ENCODE results near the gene PACC1. TPM values are rescaled to one million over a fixed set of nuclear protein-coding genes. Genes with fewer than 3 reads are reported as not detected.

The PACC1 gene
- total RNA-seq, 4 donors from 2014 or later: 3.3 to 33.2 (median 11.4) TPM

DNA sequence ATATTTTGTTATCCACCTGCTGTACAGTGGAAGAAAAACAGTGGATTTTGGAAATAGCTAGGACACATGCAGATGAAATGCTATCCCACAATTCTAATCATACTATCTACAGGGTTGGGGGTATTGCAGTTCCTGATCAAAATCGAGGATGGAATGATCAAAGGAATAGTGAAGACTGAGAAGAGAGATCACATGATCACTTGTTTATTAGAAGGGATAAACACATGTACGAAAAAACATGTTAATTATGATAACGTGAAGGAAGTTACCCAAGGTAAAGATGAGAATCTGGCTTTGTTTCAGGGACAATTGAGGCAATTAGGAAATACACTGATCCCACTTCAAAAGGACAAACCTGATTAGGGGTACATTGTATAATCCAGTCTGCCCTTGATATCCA is 9.2 kb upstream of the PACC1 start:
- TF ChIP-seq EP300 (IDR thresholded peaks at IDR 0.05): no peak
- TF ChIP-seq, protein P1, sequence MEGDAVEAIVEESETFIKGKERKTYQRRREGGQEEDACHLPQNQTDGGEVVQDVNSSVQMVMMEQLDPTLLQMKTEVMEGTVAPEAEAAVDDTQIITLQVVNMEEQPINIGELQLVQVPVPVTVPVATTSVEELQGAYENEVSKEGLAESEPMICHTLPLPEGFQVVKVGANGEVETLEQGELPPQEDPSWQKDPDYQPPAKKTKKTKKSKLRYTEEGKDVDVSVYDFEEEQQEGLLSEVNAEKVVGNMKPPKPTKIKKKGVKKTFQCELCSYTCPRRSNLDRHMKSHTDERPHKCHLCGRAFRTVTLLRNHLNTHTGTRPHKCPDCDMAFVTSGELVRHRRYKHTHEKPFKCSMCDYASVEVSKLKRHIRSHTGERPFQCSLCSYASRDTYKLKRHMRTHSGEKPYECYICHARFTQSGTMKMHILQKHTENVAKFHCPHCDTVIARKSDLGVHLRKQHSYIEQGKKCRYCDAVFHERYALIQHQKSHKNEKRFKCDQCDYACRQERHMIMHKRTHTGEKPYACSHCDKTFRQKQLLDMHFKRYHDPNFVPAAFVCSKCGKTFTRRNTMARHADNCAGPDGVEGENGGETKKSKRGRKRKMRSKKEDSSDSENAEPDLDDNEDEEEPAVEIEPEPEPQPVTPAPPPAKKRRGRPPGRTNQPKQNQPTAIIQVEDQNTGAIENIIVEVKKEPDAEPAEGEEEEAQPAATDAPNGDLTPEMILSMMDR (IDR thresholded peaks at IDR 0.05): no peak
- TF ChIP-seq POLR2A (IDR thresholded peaks at IDR 0.05): no peak
- Histone ChIP-seq H3K4me3 (no peak overlapping the region), H3K36me3 (no peaks in the 10 kb centered on the region), H3K27me3 (no peaks in the 10 kb centered on the region), H3K27ac (no peak overlapping the region), H3K4me1 (no peaks in the 10 kb centered on the region), H3K9me3 (no peaks in the 10 kb centered on the region)
- no peak for DNase-seq (ENCODE audit: low spot score in 2 of 2)
- WGBS, 2 donors: 69 to 73% methylated on average over 3 of the region's 3 CpGs

DNA sequence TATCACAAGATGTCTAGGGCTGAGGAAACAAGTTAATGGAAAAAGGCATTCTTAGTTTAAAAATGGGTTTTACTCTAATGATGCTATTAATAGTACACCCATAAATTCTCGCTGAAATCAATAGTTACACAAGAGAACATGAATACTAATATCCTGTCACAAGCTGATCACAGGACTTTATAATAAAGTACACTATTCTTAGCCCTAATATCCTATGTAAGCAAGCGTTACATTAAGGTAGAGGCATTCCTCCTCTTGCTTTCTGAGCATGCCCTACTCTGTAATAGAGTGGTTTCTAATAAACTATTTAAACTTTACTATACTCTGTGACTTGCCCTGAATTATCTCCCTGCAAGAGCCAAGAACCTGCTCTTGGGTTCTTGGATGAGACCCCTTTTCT is 6.5 kb upstream of the PACC1 start:
- Histone ChIP-seq H3K4me1 (no peaks in the 10 kb centered on the region), H3K4me3 (no peak overlapping the region), H3K27ac (no peak overlapping the region), H3K9me3 (no peaks in the 10 kb centered on the region), H3K27me3 (no peaks in the 10 kb centered on the region), H3K36me3 (no peaks in the 10 kb centered on the region)
- WGBS, 2 donors: 78 to 82% methylated on average over 2 of the region's 2 CpGs
- DNase-seq (ENCODE audit: low spot score in 2 of 2): no peak
- TF ChIP-seq, protein P1 (IDR thresholded peaks at IDR 0.05): no peak
- no peak for TF ChIP-seq EP300 (IDR thresholded peaks at IDR 0.05)
- TF ChIP-seq POLR2A (IDR thresholded peaks at IDR 0.05): no peak

DNA sequence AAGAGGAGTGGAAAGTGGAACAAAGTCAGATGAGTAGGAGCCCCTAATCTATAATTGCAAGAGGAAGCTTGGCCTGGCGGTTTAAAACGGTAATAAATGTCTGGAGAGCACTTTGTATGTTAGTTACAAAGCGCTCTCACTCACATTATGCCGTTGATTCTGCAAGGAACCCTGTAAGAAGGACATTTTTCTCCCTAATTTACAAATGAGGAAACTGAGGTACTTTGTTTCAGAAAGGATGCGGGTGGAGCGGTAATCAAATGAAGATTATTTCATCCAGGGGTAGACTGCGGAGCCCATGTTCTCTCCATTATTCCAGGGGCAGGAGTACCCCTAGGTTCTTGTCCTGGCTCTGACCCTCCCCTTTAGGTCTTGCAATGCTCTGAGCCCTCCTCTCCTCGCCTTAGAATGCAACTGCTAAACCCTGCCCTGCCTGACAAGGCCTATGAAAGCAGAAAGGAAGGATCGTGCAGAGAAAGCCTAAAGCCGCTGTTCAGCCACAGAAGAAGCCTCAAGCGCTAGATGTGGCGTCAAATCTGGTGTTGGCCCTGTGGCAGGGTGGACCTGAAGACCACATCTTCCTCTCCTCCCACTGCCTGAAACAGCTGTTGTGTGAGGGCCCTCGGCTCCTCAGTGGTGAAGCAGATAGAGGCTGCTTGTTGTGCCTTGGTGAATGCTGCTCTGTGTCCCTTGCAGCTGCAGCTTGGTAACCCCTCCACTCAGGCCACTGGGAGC is 588 bp upstream of the PACC1 start:
- peak overlapping the region; percentile 67 to 93 (median 80) for H3K4me3 ChIP-seq
- 57 to 64% methylated on average over 12 to 13 of the region's 13 CpGs for whole genome bisulfite sequencing, 2 donors
- H3K36me3 ChIP-seq: peaks cover 0 to 12% (median 0%) of the 10 kb centered on the region in 3 donors
- DNase-seq (ENCODE audit: low spot score in 2 of 2): no peak
- H3K4me1 ChIP-seq: peaks cover 0 to 11% (median 4%) of the 10 kb centered on the region in 4 donors
- H3K27ac ChIP-seq: peak overlapping the region in 3 of 4 donors; percentile 50 to 73 (median 72)
- no peaks in the 10 kb centered on the region for H3K27me3 ChIP-seq
- H3K9me3 ChIP-seq: no peaks in the 10 kb centered on the region
- TF ChIP-seq, protein P1 (IDR thresholded peaks at IDR 0.05): no peak
- TF ChIP-seq POLR2A (IDR thresholded peaks at IDR 0.05) (no peak), EP300 (IDR thresholded peaks at IDR 0.05) (no peak)

DNA sequence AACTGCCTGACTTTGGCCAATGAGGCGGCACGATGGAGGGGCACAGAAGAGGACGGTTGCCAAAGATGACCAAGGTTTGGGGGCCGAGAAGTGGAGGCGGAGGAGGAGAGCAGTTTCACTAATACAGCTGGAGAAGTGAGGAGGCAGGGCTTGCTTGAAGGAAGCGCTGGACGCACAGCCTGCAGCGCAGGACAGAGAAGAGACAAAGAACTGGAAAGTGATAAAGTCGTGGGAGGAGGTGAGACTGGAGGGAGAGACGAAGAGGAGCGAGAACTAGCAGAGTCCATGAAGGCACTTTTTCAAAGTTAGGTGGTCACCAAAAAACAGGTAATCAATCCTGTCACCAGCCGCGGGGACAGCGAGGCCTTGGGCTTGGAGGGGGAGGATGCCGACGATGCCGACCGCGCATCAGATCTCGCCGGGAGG is 771 bp downstream of the PACC1 start:
- peaks cover 0 to 25% (median 0%) of the 10 kb centered on the region in 3 donors for H3K36me3 ChIP-seq
- TF ChIP-seq EP300 (IDR thresholded peaks at IDR 0.05) (no peak), POLR2A (IDR thresholded peaks at IDR 0.05) (no peak)
- TF ChIP-seq, protein P1 (IDR thresholded peaks at IDR 0.05): no peak
- peak overlapping the region in 1 of 4 donors; percentile 72 for H3K27ac ChIP-seq
- H3K27me3 ChIP-seq: no peaks in the 10 kb centered on the region
- H3K9me3 ChIP-seq: no peaks in the 10 kb centered on the region
- peaks cover 0 to 11% (median 4%) of the 10 kb centered on the region in 4 donors for H3K4me1 ChIP-seq
- no peak for DNase-seq (ENCODE audit: low spot score in 2 of 2)
- 13 to 14% methylated on average over 21 of the region's 21 CpGs for WGBS, 2 donors
- peak overlapping the region; percentile 67 to 93 (median 80) for H3K4me3 ChIP-seq

DNA sequence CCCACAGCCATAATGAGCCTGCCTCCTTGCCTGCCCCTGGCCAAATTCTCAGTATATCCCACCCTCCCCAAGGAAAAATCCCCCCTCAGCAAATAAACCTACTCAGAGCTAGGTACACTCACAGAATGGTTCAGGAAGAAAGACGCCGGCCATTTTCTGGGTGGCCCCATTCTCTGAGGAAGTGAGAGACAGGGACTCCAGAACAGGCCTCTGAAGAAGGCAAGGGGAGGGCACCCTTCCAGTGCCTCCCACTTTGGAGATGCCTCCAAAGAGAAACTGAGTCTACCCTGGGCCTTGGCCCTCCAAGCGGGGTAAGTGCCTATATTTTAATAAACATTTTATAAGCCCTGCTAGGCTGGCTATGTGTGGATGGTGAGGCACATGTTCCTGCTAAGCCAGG is 2.3 kb downstream of the PACC1 start:
- WGBS, 2 donors: 80 to 97% methylated on average over 3 of the region's 3 CpGs
- H3K36me3 ChIP-seq: peaks cover 0 to 40% (median 0%) of the 10 kb centered on the region in 3 donors

More for the DNA sequence above, 2.3 kb downstream of the PACC1 start:
- no peak for DNase-seq (ENCODE audit: low spot score in 2 of 2)
- peaks cover 0 to 11% (median 4%) of the 10 kb centered on the region in 4 donors for H3K4me1 ChIP-seq
- H3K27me3 ChIP-seq: no peaks in the 10 kb centered on the region
- no peaks in the 10 kb centered on the region for H3K9me3 ChIP-seq
- H3K27ac ChIP-seq: no peak overlapping the region
- TF ChIP-seq, protein P1 (IDR thresholded peaks at IDR 0.05): no peak
- TF ChIP-seq EP300 (IDR thresholded peaks at IDR 0.05): no peak
- no peak for TF ChIP-seq POLR2A (IDR thresholded peaks at IDR 0.05)
- no peak overlapping the region for H3K4me3 ChIP-seq
